CD14-positive monocyte (primary cell): ENCODE results near the gene OR2S2. TPM values are rescaled to one million over a fixed set of nuclear protein-coding genes. Genes with fewer than 3 reads are reported as not detected.

Experiments used
- DNase-seq, 3 donors: peaks; one replicate each; pipeline ENCODE4 v3.0.0-alpha.2; 2011 to 2022
- H2AFZ ChIP-seq: 2 replicates; pipeline ENCODE4 v1.6.0; 2012; ENCODE audit warnings: mild to moderate bottlenecking, low read depth, low read length, inconsistent platforms; ENCODE audit not compliant: insufficient read depth, poor library complexity, severe bottlenecking
- H3K27ac ChIP-seq, 2 donors: 1 replicate in 1 of 2; 2 replicates in 1 of 2; pipeline ENCODE4 v1.5.1; 2012 to 2013; ENCODE audit warnings: low read length in 2 of 2, control low read depth in 1 of 2, inconsistent platforms in 1 of 2, low read depth in 1 of 2, mild to moderate bottlenecking in 1 of 2
- H3K27me3 ChIP-seq, 2 donors: one replicate each; pipeline versions ENCODE4 v1.6.0 to v1.6.1; 2011 to 2013; ENCODE audit warnings: low read length in 2 of 2; ENCODE audit not compliant: control insufficient read depth in 2 of 2, insufficient read depth in 2 of 2
- H3K36me3 ChIP-seq, 2 donors: replicated peaks in 1 of 2; 1 replicate in 1 of 2; 2 replicates in 1 of 2; pipeline versions ENCODE4 v1.5.1 to v1.6.1; 2012 to 2013; ENCODE audit warnings: low read length in 2 of 2, control low read depth in 1 of 2, inconsistent platforms in 1 of 2, mild to moderate bottlenecking in 1 of 2; ENCODE audit not compliant: insufficient read depth in 2 of 2, control insufficient read depth in 1 of 2
- H3K4me1 ChIP-seq, 2 donors: 1 replicate in 1 of 2; 2 replicates in 1 of 2; pipeline versions ENCODE4 v1.5.1 to v1.6.1; 2012 to 2013; ENCODE audit warnings: low read length in 2 of 2, control low read depth in 1 of 2, inconsistent platforms in 1 of 2, mild to moderate bottlenecking in 1 of 2, moderate library complexity in 1 of 2; ENCODE audit not compliant: insufficient read depth in 2 of 2, control insufficient read depth in 1 of 2
- H3K4me2 ChIP-seq: replicated peaks from 2 replicates; pipeline ENCODE3; 2012; ENCODE audit warnings: low read length, moderate library complexity, mild to moderate bottlenecking; ENCODE audit not compliant: poor library complexity, severe bottlenecking; ENCODE audit errors: extremely low read depth
- H3K4me3 ChIP-seq, 3 experiments: fragments of 200-600 bp in 1 of 3; sonication (generic) in 1 of 3; replicated peaks in 1 of 3; 1 replicate in 2 of 3; 2 replicates in 1 of 3; pipeline ENCODE4 v1.5.1; 2011 to 2013; ENCODE audit warnings: low read length in 3 of 3, mild to moderate bottlenecking in 3 of 3, control low read depth in 2 of 3, low read depth in 2 of 3, inconsistent platforms in 1 of 3, moderate library complexity in 1 of 3
- H3K79me2 ChIP-seq: 2 replicates; pipeline ENCODE4 v1.6.0; 2012; ENCODE audit warnings: mild to moderate bottlenecking, control low read depth, inconsistent platforms, low read length, moderate library complexity; ENCODE audit not compliant: insufficient read depth
- H3K9ac ChIP-seq: 2 replicates; pipeline ENCODE4 v1.6.0; 2017; ENCODE audit warnings: low read length, mild to moderate bottlenecking; ENCODE audit not compliant: insufficient read depth, poor library complexity, severe bottlenecking
- H3K9me3 ChIP-seq, 2 donors: replicated peaks in 1 of 2; 1 replicate in 1 of 2; 2 replicates in 1 of 2; pipeline versions ENCODE4 v1.5.1 to v1.6.1; 2012 to 2013; ENCODE audit warnings: low read length in 2 of 2, control low read depth in 1 of 2; ENCODE audit not compliant: control insufficient read depth in 1 of 2, insufficient read depth in 1 of 2
- H4K20me1 ChIP-seq: 2 replicates; pipeline ENCODE4 v1.6.0; 2012; ENCODE audit warnings: mild to moderate bottlenecking, low read length, control low read depth, moderate library complexity; ENCODE audit not compliant: insufficient read depth
- H3K27ac Mint-ChIP-seq, 7 donors: one replicate each; pipeline ENCODE4 v1.8.0; 2020; ENCODE audit warnings: mild to moderate bottlenecking in 7 of 7, mixed read lengths in 7 of 7, moderate library complexity in 6 of 7, inconsistent platforms in 2 of 7
- H3K27me3 Mint-ChIP-seq, 3 donors: one replicate each; pipeline ENCODE4 v1.8.0; 2021 to 2022; ENCODE audit warnings: low read depth in 3 of 3, mild to moderate bottlenecking in 3 of 3, mixed read lengths in 3 of 3, moderate library complexity in 3 of 3, inconsistent platforms in 1 of 3
- H3K36me3 Mint-ChIP-seq, 2 donors: one replicate each; pipeline ENCODE4 v1.8.0; 2020; ENCODE audit warnings: mixed read lengths in 2 of 2, inconsistent platforms in 1 of 2, mild to moderate bottlenecking in 1 of 2
- H3K4me1 Mint-ChIP-seq: one replicate; pipeline ENCODE4 v1.8.0; 2020; ENCODE audit warnings: mild to moderate bottlenecking, mixed read lengths
- H3K4me3 Mint-ChIP-seq, 2 donors: one replicate each; pipeline ENCODE4 v1.8.0; 2020; ENCODE audit warnings: mild to moderate bottlenecking in 2 of 2, mixed read lengths in 2 of 2, moderate library complexity in 1 of 2
- H3K9me3 Mint-ChIP-seq, 7 donors: one replicate each; pipeline ENCODE4 v1.8.0; 2020 to 2022; ENCODE audit warnings: mixed read lengths in 7 of 7, mild to moderate bottlenecking in 6 of 7, moderate library complexity in 6 of 7, inconsistent platforms in 2 of 7
- WGBS: methylation state at CpG from one replicate; pipeline ENCODE4 v1.1.5; 2013; ENCODE audit warnings: missing lambda C conversion rate; ENCODE audit not compliant: insufficient coverage; 5-methylcytosine and 5-hydroxymethylcytosine counted together
- intact Hi-C, 2 donors: fragments of 100-400 bp; cut with micrococcal nuclease; formaldehyde crosslinking; loops; one replicate each; pipeline versions ENCODE4 v1.15.0 to v1.15.1; 2023
- polyA plus RNA-seq, 3 donors: library from polyadenylated mRNA; depleted of rRNA in 1 of 3; unstranded in 2 of 3; stranded (reverse) in 1 of 3; fragments of 300-500 nt in 2 of 3; fragments of >200 nt in 1 of 3; fragmentation: Illumina TruSeq in 2 of 3; gene quantifications; 1 replicate in 2 of 3; 2 replicates in 1 of 3; pipeline ENCODE4 v1.2.3, GENCODE V29; 2012 to 2021
- TF ChIP-seq, protein P1 (sequence below): fragments of 200-600 bp; IDR thresholded peaks from one replicate; pipeline ENCODE4 v1.8.0; 2022; ENCODE audit warnings: antibody characterized with exemption, mild to moderate bottlenecking

The OR2S2 gene
- polyA plus RNA-seq, 3 donors = not detected

DNA sequence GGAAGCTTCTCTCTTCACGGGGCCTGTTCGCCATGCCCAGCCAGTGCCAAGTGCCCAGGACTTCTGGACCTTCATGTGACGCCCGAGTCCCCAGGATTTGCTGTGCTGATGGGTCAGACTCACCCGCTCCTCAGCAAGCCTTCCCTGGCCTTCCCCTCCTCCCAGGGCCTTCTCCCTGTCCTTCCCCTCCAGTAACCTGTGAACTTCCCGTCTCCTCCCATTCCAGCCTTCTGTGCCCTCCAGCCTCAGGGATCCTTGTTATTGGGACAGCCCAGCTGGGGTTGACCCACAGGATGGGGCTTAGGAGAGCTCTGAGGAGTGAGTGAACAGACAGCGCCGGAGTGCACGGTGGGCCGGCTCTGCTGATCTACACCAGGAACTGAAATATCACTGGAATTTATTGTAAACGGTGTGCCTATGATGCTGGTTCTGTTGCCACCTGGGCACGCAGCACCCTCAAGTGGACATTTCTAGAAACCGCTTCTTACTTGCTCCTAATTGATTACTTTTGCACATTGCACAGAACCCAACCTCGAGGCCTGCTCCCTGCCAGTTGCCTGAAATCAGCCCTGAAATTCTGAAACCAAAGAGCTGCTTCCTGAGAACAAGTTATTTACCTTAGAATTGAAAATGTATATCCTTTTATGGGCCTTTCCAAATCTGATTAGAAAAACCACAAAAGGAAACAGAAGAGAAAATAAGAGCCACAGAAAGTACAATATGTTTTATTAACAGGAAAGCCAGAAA lies 47.2 kb downstream of the OR2S2 start:
- H3K4me2 ChIP-seq = no peak overlapping the region
- peaks cover 35% of the 10 kb centered on the region in 2 donors for H3K4me1 ChIP-seq
- WGBS = 63% methylated on average over 10 of the region's 14 CpGs
- Mint-ChIP-seq H3K4me1 (peaks cover 38% of the 10 kb centered on the region), H3K36me3 (no peaks in the 10 kb centered on the region), H3K4me3 (no peak overlapping the region), H3K27ac (peak overlapping the region in 1 of 7 donors; percentile 8), H3K9me3 (peaks cover 0 to 2% (median 0%) of the 10 kb centered on the region in 7 donors), H3K27me3 (peaks cover 0 to 5% (median 0%) of the 10 kb centered on the region in 3 donors)
- H3K27ac ChIP-seq = no peak overlapping the region
- H3K9me3 ChIP-seq = no peaks in the 10 kb centered on the region
- H3K4me3 ChIP-seq = no peak overlapping the region
- no peak for DNase-seq
- H3K79me2 ChIP-seq = no peaks in the 10 kb centered on the region
- intact Hi-C loops = loop anchor here in 1 of 2 donors (10.0 kb wide), 1 partner anchor 56 kb away; no protein-coding TSS in a partner anchor
- H3K27me3 ChIP-seq = no peaks in the 10 kb centered on the region
- H4K20me1 ChIP-seq = no peaks in the 10 kb centered on the region
- no peak overlapping the region for H3K9ac ChIP-seq
- TF ChIP-seq, protein P1, sequence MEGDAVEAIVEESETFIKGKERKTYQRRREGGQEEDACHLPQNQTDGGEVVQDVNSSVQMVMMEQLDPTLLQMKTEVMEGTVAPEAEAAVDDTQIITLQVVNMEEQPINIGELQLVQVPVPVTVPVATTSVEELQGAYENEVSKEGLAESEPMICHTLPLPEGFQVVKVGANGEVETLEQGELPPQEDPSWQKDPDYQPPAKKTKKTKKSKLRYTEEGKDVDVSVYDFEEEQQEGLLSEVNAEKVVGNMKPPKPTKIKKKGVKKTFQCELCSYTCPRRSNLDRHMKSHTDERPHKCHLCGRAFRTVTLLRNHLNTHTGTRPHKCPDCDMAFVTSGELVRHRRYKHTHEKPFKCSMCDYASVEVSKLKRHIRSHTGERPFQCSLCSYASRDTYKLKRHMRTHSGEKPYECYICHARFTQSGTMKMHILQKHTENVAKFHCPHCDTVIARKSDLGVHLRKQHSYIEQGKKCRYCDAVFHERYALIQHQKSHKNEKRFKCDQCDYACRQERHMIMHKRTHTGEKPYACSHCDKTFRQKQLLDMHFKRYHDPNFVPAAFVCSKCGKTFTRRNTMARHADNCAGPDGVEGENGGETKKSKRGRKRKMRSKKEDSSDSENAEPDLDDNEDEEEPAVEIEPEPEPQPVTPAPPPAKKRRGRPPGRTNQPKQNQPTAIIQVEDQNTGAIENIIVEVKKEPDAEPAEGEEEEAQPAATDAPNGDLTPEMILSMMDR = peak; percentile 36
- H3K36me3 ChIP-seq = no peaks in the 10 kb centered on the region
- H2AFZ ChIP-seq = no peak overlapping the region

DNA sequence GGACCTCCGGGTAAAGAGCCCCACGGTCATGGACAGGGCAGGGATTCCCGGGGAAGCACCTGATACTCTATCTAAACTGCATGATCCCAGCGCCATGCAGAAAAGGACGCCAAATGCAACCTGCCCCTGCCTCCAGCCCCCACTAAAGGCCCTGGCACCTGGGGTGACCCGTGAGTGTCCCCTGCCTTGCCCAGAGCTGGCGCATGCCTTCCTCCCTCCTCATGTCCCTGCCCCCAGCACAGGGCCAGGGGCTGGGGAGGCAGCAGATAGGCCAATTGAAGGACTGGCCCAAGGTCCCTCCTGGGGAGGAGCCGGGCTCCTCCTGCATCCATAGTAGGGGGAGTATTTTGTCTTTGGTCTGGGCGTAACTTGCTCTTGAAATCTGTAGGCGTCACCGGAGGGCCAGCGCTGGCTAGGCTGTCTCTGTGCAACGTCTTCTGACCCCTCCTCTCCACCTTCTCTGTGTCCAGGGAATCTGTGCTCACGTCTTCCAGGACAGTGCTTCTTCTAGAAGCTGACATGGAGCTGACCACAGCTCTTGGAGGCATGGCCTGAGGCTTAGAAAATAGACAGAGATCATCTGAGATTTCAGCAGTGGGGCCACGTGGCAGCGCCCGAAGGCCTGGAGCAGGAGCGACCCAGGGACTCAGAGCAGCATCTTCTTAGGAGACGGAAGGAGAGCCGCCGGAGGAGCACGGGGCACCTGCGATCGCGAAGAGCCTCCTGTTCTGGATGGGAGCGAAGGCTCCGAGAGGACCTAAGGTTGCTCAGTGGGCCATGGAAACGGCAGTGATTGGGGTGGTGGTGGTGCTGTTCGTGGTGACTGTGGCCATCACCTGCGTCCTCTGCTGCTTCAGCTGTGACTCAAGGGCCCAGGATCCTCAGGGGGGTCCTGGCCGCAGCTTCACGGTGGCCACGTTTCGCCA lies 48.0 kb downstream of the OR2S2 start:
- no peaks in the 10 kb centered on the region for H3K79me2 ChIP-seq
- no peaks in the 10 kb centered on the region for H4K20me1 ChIP-seq
- intact Hi-C loops = loop anchor here in 1 of 2 donors (10.0 kb wide), 1 partner anchor 55 kb away; no protein-coding TSS in a partner anchor
- Mint-ChIP-seq H3K36me3 (no peaks in the 10 kb centered on the region), H3K9me3 (peaks cover 0 to 2% (median 0%) of the 10 kb centered on the region in 7 donors), H3K27me3 (peaks cover 0 to 8% (median 2%) of the 10 kb centered on the region in 3 donors), H3K4me3 (no peak overlapping the region), H3K27ac (no peak overlapping the region), H3K4me1 (peaks cover 43% of the 10 kb centered on the region)
- no peak overlapping the region for H3K4me2 ChIP-seq
- H3K4me1 ChIP-seq = peaks cover 38 to 40% of the 10 kb centered on the region in 2 donors
- H3K27ac ChIP-seq = no peak overlapping the region
- DNase-seq = no peak
- no peaks in the 10 kb centered on the region for H3K27me3 ChIP-seq
- TF ChIP-seq, protein P1 = no peak
- no peak overlapping the region for H2AFZ ChIP-seq
- H3K9me3 ChIP-seq = no peaks in the 10 kb centered on the region
- H3K9ac ChIP-seq = no peak overlapping the region
- no peaks in the 10 kb centered on the region for H3K36me3 ChIP-seq
- no peak overlapping the region for H3K4me3 ChIP-seq
- 93% methylated on average over 23 of the region's 34 CpGs for WGBS
